ENCODE results near the gene NT5C1B. TPM values are rescaled to one million over a fixed set of nuclear protein-coding genes. Genes with fewer than 3 reads are reported as not detected.

NT5C1B gene
- total RNA-seq, 1 experiment from 2014 or later, result not detected

DNA sequence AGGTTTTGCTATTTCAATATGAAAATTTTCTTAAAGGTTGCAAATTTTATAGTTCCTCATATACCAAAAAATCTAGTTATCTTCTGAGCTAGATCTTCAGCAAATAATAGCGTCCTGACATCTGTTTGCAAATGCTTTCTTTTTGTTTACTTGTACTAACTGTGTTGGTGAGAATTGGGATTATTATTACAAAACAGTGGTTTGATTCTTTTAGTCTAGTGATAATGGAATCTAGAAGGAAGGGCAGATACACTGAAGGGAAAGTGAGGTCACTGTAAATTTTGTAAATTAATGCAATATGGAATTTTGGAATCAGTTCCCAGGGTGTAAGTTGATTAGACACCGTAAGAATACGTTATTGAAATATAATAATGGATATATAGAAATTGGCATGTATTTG lies 36.2 kb upstream of the NT5C1B start:
- BruUV-seq (replicated peaks), result no TSS peak
- Mint-ChIP-seq H3K4me3 (ENCODE audit: unreplicated experiment) (no peak overlapping the region), H3K4me1 (ENCODE audit: insufficient read depth, unreplicated experiment) (peaks cover 19% of the 10 kb centered on the region), H3K9me3 (ENCODE audit: unreplicated experiment) (no peaks in the 10 kb centered on the region), H3K27ac (ENCODE audit: low read depth, unreplicated experiment) (peak overlapping the region; percentile 22), H3K27me3 (ENCODE audit: insufficient read depth, unreplicated experiment) (no peaks in the 10 kb centered on the region), H3K36me3 (ENCODE audit: insufficient read depth, unreplicated experiment) (no peaks in the 10 kb centered on the region)
- intact Hi-C loops (cut with micrococcal nuclease), result loop anchor here (10.0 kb wide), 1 partner anchor 89 kb away; no protein-coding TSS in a partner anchor
- TF ChIP-seq, protein P1, sequence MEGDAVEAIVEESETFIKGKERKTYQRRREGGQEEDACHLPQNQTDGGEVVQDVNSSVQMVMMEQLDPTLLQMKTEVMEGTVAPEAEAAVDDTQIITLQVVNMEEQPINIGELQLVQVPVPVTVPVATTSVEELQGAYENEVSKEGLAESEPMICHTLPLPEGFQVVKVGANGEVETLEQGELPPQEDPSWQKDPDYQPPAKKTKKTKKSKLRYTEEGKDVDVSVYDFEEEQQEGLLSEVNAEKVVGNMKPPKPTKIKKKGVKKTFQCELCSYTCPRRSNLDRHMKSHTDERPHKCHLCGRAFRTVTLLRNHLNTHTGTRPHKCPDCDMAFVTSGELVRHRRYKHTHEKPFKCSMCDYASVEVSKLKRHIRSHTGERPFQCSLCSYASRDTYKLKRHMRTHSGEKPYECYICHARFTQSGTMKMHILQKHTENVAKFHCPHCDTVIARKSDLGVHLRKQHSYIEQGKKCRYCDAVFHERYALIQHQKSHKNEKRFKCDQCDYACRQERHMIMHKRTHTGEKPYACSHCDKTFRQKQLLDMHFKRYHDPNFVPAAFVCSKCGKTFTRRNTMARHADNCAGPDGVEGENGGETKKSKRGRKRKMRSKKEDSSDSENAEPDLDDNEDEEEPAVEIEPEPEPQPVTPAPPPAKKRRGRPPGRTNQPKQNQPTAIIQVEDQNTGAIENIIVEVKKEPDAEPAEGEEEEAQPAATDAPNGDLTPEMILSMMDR (IDR thresholded peaks at IDR 0.05; ENCODE audit: unreplicated experiment), result no peak
- CTCF ChIA-PET, result interaction anchor here (1.1 kb wide), 1 partner anchor 92 kb away, joined by 3 read pairs; no protein-coding TSS in a partner anchor
- no peak for DNase-seq (ENCODE audit: unreplicated experiment)
- POLR2A ChIA-PET, result interaction anchor here (2.5 kb wide), 1 partner anchor 65 kb away, joined by 9 read pairs; the partner anchor contains the start of gene RDH14

DNA sequence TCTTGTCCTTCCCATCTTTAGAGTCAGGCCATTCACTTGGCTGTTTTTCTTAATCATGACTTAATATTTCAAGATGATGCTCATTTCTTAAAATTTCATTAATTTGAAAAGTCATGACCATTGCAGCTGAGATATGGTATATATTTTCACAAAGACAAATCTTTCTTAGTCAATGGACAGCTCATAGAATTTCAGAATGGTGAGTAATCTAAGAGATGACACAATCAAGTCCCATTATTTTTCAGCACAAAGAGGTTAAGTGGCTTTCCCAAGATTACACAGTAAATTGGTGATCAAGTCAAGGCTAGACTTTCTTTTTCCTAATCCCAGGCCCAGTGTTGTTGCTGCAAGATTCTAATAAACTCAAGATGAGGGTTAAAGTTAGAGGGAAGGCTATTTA lies 34.4 kb upstream of the NT5C1B start:
- Mint-ChIP-seq H3K36me3 (ENCODE audit: insufficient read depth, unreplicated experiment) (peaks cover 4% of the 10 kb centered on the region), H3K9me3 (ENCODE audit: unreplicated experiment) (no peaks in the 10 kb centered on the region), H3K27ac (ENCODE audit: low read depth, unreplicated experiment) (no peak overlapping the region), H3K27me3 (ENCODE audit: insufficient read depth, unreplicated experiment) (no peaks in the 10 kb centered on the region), H3K4me3 (ENCODE audit: unreplicated experiment) (no peak overlapping the region), H3K4me1 (ENCODE audit: insufficient read depth, unreplicated experiment) (peaks cover 7% of the 10 kb centered on the region)
- peak; percentile 67 for DNase-seq (ENCODE audit: unreplicated experiment)
- TF ChIP-seq, protein P1 (IDR thresholded peaks at IDR 0.05; ENCODE audit: unreplicated experiment), result no peak
- intact Hi-C loops (cut with micrococcal nuclease), result loop anchor here (10.0 kb wide), 1 partner anchor 91 kb away; no protein-coding TSS in a partner anchor
- no TSS peak for BruUV-seq (replicated peaks)
- ChIA-PET CTCF (interaction anchor here (0.6 kb wide), 1 partner anchor 107 kb away, joined by 4 read pairs; no protein-coding TSS in a partner anchor), POLR2A (interaction anchor here (0.7 to 2.5 kb wide), 2 partner anchors 10 to 63 kb away, joined by 3 to 9 read pairs; partner anchors contain the start of gene RDH14)

DNA sequence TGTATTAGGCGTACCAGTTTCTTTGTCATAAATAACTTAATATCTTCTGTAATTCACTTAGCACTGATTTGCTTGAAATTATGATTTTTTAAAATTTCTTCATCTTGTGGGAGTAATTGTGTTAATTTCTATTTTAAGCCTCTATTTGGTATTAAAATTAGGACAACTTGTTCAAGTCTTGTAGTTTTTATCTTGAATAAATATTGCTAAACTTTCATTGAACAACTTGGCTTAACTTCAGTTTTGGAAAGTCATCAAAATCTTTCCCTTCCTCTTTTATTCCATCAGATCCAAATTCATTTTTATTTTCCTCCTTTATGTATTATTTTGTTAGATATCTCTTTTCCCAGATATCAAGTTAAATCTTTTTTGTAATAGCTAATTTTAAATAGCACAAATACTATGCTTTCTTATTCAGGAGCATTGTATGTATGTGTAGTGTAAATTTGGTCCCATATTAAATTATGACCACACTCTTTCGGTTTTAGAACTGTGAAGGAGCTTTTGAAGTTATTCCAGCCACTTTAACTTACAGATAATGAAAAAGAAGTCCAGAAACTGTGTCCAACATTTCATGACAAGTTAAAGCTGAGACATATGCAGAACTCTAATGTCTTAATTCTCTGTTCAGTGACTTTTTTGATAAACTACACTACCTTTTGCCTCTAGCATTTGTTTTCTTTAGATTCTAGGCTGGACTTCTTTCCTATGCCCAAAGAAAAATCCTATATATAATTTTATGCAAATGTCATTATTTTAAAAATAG lies 31.7 kb upstream of the NT5C1B start:
- H3K36me3 Mint-ChIP-seq (ENCODE audit: insufficient read depth, unreplicated experiment), result peaks cover 4% of the 10 kb centered on the region
- H3K4me1 Mint-ChIP-seq (ENCODE audit: insufficient read depth, unreplicated experiment), result peaks cover 7% of the 10 kb centered on the region
- BruUV-seq (replicated peaks), result no TSS peak
- CTCF ChIA-PET, result no interaction called here
- DNase-seq (ENCODE audit: unreplicated experiment), result no peak
- H3K4me3 Mint-ChIP-seq (ENCODE audit: unreplicated experiment), result no peak overlapping the region
- POLR2A ChIA-PET, result interaction anchor here (0.9 kb wide), 1 partner anchor 60 kb away, joined by 3 read pairs; the partner anchor contains the start of gene RDH14
- TF ChIP-seq, protein P1 (IDR thresholded peaks at IDR 0.05; ENCODE audit: unreplicated experiment), result no peak
- no peaks in the 10 kb centered on the region for H3K9me3 Mint-ChIP-seq (ENCODE audit: unreplicated experiment)
- no peaks in the 10 kb centered on the region for H3K27me3 Mint-ChIP-seq (ENCODE audit: insufficient read depth, unreplicated experiment)
- no peak overlapping the region for H3K27ac Mint-ChIP-seq (ENCODE audit: low read depth, unreplicated experiment)
- intact Hi-C loops (cut with micrococcal nuclease), result loop anchor here (10.0 kb wide), 1 partner anchor 94 kb away; no protein-coding TSS in a partner anchor

DNA sequence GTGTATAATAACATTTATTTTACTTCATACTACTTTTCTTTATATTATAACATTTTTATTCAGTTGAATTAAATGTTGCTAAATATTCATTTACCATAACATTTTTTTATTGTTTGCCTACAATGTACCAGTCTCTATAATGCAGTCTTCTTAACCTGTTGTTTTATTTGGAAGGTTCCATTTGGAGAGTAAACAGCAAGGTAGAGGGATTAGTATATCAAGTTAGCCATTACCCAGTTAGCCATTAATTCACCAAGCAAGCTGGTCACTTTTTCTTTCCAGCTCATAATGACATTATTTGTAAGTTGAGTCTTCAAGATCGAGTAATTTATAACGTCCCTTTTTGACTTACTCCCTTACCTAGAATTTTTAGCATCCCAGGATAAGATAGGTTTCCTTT lies 29.7 kb upstream of the NT5C1B start:
- Mint-ChIP-seq H3K27me3 (ENCODE audit: insufficient read depth, unreplicated experiment) (no peaks in the 10 kb centered on the region), H3K4me1 (ENCODE audit: insufficient read depth, unreplicated experiment) (peaks cover 6% of the 10 kb centered on the region), H3K4me3 (ENCODE audit: unreplicated experiment) (no peak overlapping the region), H3K9me3 (ENCODE audit: unreplicated experiment) (no peaks in the 10 kb centered on the region), H3K36me3 (ENCODE audit: insufficient read depth, unreplicated experiment) (peaks cover 4% of the 10 kb centered on the region), H3K27ac (ENCODE audit: low read depth, unreplicated experiment) (no peak overlapping the region)
- DNase-seq (ENCODE audit: unreplicated experiment), result no peak
- ChIA-PET CTCF (interaction anchor here (0.7 to 0.9 kb wide), 2 partner anchors 99 to 686 kb away, joined by 3 to 4 read pairs; no protein-coding TSS in a partner anchor), POLR2A (interaction anchor here (1.2 to 1.7 kb wide), 2 partner anchors 9 to 15 kb away, joined by 3 to 4 read pairs; no protein-coding TSS in a partner anchor)
- BruUV-seq (replicated peaks), result no TSS peak
- TF ChIP-seq, protein P1 (IDR thresholded peaks at IDR 0.05; ENCODE audit: unreplicated experiment), result no peak
- intact Hi-C loops (cut with micrococcal nuclease), result no loop called here
